Measurements from ENCODE around the gene ATP9B.

Gene ATP9B

DNA sequence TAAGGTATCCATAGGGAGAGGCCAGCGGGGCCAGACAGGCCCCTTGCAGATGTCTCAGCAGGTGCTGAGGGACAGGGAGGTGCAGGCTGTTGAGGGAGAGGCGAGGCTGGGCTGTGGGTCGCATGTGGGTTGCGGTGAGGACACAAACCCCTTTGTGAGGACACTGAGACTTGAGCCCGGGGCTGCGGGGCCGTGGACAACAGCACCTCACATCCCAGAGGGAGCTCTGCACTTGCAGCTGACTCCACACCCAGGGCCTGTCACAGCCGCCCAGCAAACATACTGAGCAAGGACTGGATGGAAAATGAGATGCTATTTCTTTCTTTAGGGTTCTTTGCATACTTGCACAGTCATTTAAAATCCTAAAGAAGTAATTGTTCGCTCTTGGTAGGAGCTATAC, 231.2 kb downstream of the ATP9B start:
- H3K36me3 ChIP-seq = peaks cover 15% of the 10 kb centered on the region
- no peaks in the 10 kb centered on the region for H3K27me3 ChIP-seq (ENCODE audit: insufficient read depth, low read depth, severe bottlenecking)
- no peak for DNase-seq
- H3K27ac ChIP-seq = no peak overlapping the region
- H3K4me3 ChIP-seq (ENCODE audit: low read depth, low read length) = no peak overlapping the region
- TF ChIP-seq CTCF (IDR thresholded peaks at IDR 0.05; ENCODE audit: low read depth, low read length) = no peak
- no peaks in the 10 kb centered on the region for H3K9me3 ChIP-seq (ENCODE audit: severe bottlenecking)

- no peak for TF ChIP-seq CTCF (IDR thresholded peaks at IDR 0.05; ENCODE audit: low read depth, low read length)
- no peaks in the 10 kb centered on the region for H3K27me3 ChIP-seq (ENCODE audit: insufficient read depth, low read depth, severe bottlenecking)
- H3K36me3 ChIP-seq = peaks cover 23% of the 10 kb centered on the region
- no peak overlapping the region for H3K27ac ChIP-seq
- H3K9me3 ChIP-seq (ENCODE audit: severe bottlenecking) = no peaks in the 10 kb centered on the region
- DNase-seq = no peak
- no peak overlapping the region for H3K4me3 ChIP-seq (ENCODE audit: low read depth, low read length)
These were observed 232.9 kb downstream of the ATP9B start for GRCh38 chr18:79302120-79302519.

GRCh38 chr18:79305911-79306310, 236.7 kb downstream of the ATP9B start:
- no peaks in the 10 kb centered on the region for H3K9me3 ChIP-seq (ENCODE audit: severe bottlenecking)
- DNase-seq = no peak
- no peak overlapping the region for H3K4me3 ChIP-seq (ENCODE audit: low read depth, low read length)
- no peaks in the 10 kb centered on the region for H3K27me3 ChIP-seq (ENCODE audit: insufficient read depth, low read depth, severe bottlenecking)
- TF ChIP-seq CTCF (IDR thresholded peaks at IDR 0.05; ENCODE audit: low read depth, low read length) = no peak
- H3K27ac ChIP-seq = no peak overlapping the region
- peaks cover 36% of the 10 kb centered on the region for H3K36me3 ChIP-seq

DNA sequence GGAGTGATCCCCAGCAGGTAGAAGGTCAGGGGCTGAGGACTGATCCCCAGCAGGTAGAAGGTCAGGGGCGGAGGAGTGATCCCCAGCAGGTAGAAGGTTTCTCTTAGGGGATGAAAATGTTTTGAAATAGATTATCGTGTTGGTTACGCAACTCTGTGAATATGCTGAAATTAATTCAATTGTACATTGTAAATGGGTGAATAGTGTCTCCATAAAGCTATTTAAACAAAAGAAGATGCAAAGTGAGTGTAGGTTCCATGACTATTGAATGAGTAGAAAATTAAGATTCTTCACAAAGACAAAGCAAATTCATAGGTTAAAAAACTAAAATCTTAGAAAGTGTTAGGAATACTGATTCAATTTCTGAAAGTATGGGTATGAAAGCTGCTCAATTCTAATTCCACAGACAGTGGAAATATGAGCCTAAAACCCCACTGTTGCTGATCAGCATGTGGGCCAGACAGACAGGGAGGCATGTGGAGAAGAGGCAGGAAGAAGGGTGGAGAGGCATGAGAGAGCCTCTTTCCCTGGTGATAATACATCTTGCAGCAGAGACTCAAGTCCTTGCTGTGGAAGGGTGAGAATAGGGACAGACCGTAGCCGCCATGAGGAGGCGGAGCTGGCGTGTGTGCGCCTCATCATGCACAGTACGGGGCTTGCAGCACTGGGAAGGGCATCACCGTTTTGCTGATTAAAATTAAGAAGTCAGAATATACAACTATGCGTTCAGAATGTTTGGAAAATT, 240.6 kb downstream of the ATP9B start:
- H3K27ac ChIP-seq = no peak overlapping the region
- H3K36me3 ChIP-seq = peaks cover 23% of the 10 kb centered on the region
- no peaks in the 10 kb centered on the region for H3K27me3 ChIP-seq (ENCODE audit: insufficient read depth, low read depth, severe bottlenecking)
- no peak overlapping the region for H3K4me3 ChIP-seq (ENCODE audit: low read depth, low read length)
- TF ChIP-seq CTCF (IDR thresholded peaks at IDR 0.05; ENCODE audit: low read depth, low read length) = no peak
- no peak for DNase-seq
- H3K9me3 ChIP-seq (ENCODE audit: severe bottlenecking) = no peaks in the 10 kb centered on the region

DNA sequence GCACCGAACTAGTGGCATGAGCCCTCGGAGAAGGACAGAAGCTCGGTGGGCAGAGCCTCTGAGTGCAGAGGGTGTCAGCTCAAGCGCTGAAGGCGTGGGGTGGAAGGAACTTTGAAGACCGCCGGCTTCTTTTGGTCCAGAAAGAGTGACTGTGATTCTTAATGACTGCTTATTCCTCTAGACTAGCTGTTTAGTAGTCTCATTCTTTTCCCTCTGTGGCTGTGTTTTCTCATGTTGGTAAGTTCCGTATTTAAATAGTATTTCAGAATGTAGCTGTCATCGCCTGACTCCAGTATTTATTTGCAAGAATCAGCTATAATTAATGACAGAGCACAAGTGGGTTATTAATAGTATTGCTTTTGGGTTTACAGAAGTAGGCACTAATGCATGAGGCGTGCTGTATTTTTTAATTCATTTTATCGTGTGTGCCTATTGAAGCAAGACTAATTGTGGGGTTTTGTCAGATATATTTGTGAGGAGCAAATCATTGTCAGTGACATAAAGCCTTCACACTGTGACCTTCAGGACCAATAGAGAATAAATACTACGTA, 245.7 kb downstream of the ATP9B start:
- TF ChIP-seq CTCF (IDR thresholded peaks at IDR 0.05; ENCODE audit: low read depth, low read length) = no peak
- no peaks in the 10 kb centered on the region for H3K9me3 ChIP-seq (ENCODE audit: severe bottlenecking)
- H3K27ac ChIP-seq = no peak overlapping the region
- no peak for DNase-seq
- no peaks in the 10 kb centered on the region; the same call in 1 of the 2 replicates for H3K36me3 ChIP-seq
- H3K27me3 ChIP-seq (ENCODE audit: insufficient read depth, low read depth, severe bottlenecking) = no peaks in the 10 kb centered on the region
- no peak overlapping the region for H3K4me3 ChIP-seq (ENCODE audit: low read depth, low read length)

Measured in WERI-Rb-1 (cell line).